HG02610 (cell line): ENCODE data around the gene HAS3.
"Not testable (repeated sequence)": the region's sequence is repeated elsewhere in the genome, so short reads cannot be mapped to it uniquely, and the experiment has no call there.

ENCODE experiments used
- ATAC-seq: cut with Tn5 transposase; IDR thresholded peaks from one replicate; pipeline ENCODE4 v1.9.1; 2021; ENCODE audit warnings: mild to moderate bottlenecking, moderate library complexity; ENCODE audit not compliant: unreplicated experiment

Gene HAS3

GRCh38 chr16:69115837-69116236 lies 10.4 kb downstream of the HAS3 start:
- no peak for ATAC-seq

DNA sequence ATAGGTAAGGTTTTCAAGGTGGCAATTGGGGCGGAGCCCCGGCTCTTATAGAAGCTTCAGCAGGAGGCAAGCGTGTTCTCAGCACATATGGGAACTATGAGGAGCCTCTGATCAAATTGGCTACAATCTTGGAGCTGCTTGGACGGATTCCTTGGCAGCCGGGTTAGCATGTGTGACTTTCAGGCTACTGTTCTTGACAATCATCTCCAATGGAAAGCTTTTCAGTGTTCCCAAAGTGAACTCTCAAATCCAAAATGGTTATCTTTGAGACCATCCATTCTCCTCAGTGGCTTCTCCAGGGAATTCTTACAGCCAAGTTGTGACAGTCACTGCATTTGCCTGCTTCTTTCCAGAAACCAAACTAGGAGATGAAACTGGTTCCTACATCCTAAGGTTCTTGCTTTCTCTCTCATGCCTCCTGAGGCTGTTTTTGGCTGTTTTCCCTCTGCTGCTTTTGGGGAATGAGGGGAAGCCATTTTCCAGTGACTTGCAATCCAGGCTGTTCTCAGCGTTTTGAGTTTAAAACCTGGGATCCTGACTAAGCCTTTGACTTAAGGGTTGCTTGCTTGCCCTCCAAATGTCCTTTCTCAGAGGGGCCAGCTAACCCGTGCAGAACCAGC lies 10.9 kb downstream of the HAS3 start:
- no peak for ATAC-seq

DNA sequence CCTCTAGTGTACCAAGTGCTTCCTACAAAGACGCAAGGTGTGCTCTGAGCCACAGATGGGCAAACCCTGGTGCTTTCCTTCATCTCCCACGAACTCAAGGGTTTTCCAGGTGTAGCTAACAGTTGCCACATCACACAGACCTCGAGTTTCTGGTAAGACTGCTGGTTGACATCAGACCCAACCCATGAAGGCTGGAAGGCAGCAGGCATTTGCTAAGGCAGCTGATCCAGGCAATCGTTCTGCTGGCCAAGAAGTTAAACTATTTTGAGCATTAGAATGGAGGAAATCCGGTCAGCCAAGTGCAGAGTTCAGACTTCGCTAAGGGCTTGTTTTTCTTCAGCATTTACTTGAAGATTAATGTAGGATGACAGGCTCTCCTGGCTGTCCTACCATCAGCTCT lies 11.5 kb downstream of the HAS3 start:
- no peak for ATAC-seq

GRCh38 chr16:69118468-69118867 lies 13.0 kb downstream of the HAS3 start:
- ATAC-seq: no peak

DNA sequence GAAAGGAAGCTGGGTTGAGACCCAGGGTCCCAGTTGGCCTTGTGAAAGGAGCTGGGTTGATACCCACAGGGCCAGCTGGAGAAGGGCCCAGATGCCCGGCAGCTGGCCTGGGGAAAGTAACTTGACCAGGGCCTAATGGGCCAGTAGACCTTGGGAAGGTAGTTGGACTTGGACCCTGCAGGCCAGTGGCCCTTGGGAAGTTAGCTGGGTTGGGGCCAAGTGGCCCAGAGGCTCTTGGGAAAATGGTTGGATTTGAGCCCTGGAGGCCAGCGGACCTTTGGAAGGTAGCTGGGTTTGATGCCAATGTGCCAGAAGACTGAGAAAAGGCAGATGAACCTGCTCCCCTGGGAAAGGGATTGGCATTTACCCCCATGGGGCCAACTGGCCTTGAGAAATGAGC lies 13.5 kb downstream of the HAS3 start:
- ATAC-seq: no peak

DNA sequence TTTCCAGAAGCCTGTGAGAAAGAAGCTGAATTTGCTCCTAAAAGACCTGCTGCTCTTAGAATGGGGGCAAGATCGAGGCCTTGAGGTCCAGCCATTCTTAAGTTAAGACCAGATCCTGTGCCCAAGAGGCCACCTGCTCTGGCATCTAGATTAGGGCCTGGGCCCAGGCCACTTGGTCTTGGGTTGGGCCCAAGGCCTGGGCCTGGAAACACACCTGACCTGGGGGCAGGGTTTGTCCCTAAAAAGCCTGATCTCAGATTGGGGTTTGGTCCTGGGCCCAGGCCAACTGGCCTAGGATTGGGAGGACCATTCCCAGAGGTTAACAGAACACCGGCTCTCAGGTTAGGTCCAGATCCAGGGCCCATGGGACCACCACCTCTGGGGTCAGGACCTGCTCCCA lies 14.1 kb downstream of the HAS3 start:
- ATAC-seq: no peak

DNA sequence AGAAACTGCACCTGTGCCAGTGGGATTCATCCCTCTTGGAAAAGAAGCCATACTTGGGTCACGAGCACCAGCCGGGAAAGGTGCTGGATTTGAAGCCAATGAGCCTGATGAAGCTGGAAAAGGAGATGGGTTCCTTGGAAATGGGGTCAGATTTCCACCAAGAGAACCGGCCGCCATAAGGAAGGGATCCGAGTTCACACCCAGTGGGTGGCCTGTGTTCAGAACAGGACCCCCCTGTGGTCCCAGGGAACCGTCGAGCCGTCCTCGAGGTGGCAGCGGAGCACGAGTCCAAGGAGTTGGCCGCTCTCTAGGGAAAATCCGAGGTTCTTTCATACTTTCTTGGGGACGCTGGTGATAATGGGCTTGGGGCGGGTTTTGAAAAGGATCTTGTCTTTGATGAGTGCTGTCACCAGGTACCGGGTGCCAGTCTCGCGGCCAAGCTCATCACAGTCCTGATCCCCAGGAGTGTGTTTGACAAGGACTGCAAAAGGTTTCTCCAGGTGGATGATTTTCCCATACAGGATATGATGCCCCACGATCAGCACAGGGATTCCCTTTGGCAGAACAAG lies 14.7 kb downstream of the HAS3 start:
- ATAC-seq: no peak

- no peak for ATAC-seq
Observed at GRCh38 chr16:69123910-69124309, 18.5 kb downstream of the HAS3 start.

GRCh38 chr16:69124406-69124805 lies 19.0 kb downstream of the HAS3 start:
- not testable (repeated sequence) for ATAC-seq

DNA sequence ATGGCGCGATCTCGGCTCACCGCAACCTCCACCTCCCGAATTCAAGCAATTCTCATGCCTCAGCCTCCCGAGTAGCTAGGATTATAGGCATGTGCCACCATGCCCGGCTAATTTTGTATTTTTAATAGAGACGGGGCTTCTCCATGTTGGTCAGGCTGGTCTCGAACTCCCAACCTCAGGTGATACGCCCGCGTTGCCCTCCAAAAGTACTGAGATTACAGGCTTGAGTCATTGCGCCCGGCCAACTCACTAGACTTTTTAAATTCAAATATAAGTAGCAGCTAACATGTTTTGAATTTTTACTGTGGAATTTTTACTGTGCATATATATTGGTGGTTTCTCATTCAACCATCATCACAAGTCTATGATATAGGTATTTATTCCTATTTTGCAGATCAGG lies 19.5 kb downstream of the HAS3 start:
- not testable (repeated sequence) for ATAC-seq

- ATAC-seq: no peak
Observed at GRCh38 chr16:69126221-69126620, 20.8 kb downstream of the HAS3 start.

GRCh38 chr16:69126801-69127200 lies 21.3 kb downstream of the HAS3 start:
- not testable (repeated sequence) for ATAC-seq

GRCh38 chr16:69127966-69128510 lies 22.6 kb downstream of the HAS3 start:
- no peak for ATAC-seq

- no peak for ATAC-seq
Observed at GRCh38 chr16:69130461-69130860, 25.0 kb downstream of the HAS3 start.

DNA sequence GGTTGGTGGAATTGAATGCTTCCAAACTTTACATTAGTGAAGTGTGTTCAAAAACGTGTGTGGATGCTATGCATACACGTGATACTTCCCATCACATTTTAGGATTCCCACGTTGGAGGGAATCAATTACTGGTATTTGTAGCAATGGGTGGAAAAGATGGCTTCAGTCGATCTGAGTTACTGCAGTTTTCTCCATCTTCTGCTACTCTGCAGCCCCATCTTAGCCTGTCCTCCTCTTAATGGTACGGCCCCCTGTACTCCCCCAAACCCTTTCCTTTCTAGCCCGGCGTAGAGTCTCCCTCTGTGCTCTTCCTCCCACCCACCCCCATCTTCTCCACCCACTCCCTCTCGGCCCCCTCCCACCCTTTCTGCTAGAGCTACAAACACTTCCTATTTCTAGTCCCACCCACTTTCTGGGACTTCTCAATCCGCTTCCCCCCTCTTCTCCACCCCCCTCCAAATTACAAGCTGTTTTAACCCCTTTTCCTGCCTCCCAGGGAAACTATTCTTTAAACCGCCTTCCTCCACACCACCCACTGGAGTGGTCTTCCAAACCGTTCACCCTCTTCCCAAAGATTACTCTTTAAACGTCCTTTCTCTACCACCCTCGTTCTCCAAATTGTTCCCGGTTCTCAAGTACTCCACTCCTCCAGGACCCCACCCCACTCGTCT lies 25.9 kb downstream of the HAS3 start:
- no peak for ATAC-seq

DNA sequence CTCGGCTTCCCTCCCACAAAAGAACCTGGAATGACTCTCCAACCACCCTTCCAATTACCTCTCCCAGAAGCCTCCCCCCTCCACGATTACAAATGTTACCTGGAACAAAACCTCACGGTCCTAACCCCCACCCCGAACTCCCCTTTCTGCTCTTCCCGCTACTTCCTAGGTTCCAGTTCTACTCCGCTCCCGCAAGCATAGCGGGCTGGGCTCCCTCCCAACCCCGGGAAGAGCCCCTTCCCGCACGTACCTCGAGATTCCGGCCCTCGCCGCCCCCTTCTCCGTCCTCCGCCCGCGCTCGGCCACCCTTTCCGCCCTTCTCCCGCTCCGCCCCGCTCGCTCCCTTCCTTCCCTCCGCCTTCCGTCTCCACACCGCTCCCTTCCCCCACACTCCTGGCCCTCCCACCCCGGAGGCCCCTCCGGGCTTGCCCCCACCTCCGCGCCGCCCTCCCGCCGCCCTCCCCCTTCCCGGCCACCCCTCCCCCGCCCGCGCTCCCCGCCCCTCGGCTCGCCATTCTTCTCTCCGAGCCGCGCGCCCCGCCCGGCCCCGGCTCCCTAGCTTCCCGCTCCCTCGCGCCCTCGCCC lies 26.5 kb downstream of the HAS3 start:
- peak; percentile 36 for ATAC-seq

DNA sequence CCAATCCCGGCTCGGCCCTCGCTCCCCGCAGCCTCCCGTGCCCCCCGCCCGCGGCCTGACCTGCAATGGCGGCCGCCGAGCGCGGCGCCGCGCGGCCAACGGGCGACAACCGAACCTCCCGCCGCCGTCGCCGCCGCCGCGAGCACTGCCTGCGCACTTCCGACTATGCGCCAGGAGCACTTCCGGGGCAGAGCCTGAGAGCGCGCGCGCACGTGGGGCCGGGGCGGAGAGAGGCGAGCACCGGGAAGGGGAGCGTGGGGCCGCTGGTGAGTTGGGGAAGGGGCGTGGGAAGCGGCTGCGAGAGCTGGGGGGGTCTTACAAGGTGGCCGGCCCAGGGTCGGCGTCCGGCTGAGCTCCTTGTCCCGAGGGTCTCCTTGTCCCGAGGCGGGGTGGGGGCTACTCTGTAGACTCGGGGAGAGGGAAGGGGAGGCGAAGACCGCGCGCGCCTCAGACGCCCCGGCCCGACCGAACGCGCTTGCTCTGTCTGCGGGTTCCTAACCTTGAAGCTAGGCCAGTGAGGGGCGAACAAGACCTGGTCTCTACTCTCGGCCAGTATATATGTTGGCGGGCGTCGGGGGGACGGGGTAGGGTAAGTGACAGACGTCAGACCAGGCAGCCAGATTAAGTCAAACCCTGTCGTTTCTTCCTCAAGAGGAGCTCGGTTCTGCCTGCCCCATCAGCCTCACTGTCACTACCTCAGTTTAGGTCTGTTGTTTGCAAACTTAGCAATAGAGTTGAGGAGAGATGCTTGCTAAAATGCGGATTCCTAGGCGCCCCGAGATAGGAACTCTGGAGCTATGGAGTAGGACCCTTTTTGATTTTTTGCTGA lies 27.2 kb downstream of the HAS3 start, which contains the start of the genes CHTF8 and UTP4:
Gene CHTF8 (minus strand): TSS at position 165 of the 829 bp plus-strand sequence. CDS start 11,130 bp downstream, outside the sequence.
Gene UTP4 (plus strand): TSS at position 226 of the 829 bp plus-strand sequence. CDS start 811 bp downstream, outside the sequence.
- peak; percentile 92 for ATAC-seq

DNA sequence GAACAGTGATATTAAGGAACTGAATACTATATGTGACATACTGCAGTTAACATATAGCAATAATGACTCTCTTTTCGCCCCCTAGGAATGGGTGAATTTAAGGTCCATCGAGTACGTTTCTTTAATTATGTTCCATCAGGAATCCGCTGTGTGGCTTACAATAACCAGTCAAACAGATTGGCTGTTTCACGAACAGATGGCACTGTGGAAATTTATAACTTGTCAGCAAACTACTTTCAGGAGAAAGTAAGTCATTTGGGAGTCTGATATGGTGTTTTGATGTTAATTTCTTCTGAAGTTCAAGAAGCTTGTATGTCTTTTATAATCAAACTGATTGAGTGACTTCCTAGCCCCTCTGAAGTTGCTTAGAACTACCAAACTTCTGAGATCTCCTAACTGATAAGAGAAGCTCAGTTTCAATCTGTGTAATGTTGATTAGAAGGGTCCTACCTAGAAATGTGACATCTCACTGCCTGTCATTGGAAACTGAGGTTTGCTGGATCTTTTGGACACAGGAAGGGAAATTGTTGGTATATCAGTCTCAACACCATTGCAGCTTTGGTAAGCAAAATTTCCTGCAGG lies 28.0 kb downstream of the HAS3 start:
- no peak for ATAC-seq

DNA sequence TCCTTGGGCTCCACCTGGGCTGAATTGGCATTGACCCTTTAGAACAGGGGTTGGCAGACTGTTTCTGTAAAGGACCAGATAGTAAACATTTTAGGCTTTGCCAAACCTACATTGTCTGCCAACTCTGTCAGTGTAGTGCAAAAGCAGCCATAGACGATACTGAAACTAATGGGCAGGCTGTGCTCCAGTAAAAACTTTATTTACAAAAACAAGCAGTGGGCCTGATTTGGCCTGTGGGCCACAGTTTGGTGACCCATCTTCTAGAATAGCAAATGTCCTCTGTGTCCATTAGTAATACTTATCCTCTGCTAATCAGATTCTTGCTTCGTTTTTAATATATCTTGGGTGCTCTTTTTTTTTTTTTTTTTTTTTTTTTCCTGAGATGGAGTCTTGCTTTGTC lies 33.2 kb downstream of the HAS3 start:
- ATAC-seq: no peak

DNA sequence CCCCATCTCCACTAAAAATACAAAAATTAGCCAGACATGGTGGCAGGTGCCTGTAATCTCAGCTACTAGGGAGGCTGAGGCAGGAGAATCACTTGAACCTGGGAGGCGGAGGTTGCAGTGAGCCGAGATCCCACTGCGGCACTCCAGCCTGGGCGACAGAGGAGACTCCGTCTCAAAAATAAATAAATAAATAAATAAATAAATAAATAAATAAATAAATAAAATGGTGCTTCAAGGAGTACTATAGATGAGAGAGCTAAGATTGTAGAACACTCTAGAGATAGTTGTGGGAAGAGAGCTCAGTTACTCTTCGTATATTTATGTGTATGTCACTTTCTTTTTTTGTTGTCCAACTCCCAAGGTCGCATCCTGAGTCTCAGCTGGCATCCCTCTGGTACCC lies 34.0 kb downstream of the HAS3 start:
- not testable (repeated sequence) for ATAC-seq
